ENCODE data around the gene POGLUT3.

GRCh38 chr11:108518581-108518980 lies 20.4 kb upstream of the POGLUT3 start:
- TF ChIP-seq POLR2AphosphoS5 (IDR thresholded peaks at IDR 0.05; ENCODE audit: low read depth) (no peak), REST (IDR thresholded peaks at IDR 0.05; ENCODE audit: insufficient replicate concordance, low read depth) (no peak), CTCF (IDR thresholded peaks at IDR 0.05; ENCODE audit: insufficient read depth, low read length) (no peak), GABPA (IDR thresholded peaks at IDR 0.05; ENCODE audit: low read depth) (no peak), SPI1 (IDR thresholded peaks at IDR 0.05; ENCODE audit: borderline replicate concordance, low read depth) (no peak)
